ENCODE data around the gene TBC1D8. TPM values are rescaled to one million over a fixed set of nuclear protein-coding genes. Genes with fewer than 3 reads are reported as not detected.

Gene TBC1D8
- total and polyA plus RNA-seq, 2 of the 13 experiments (the other 11 are each of a cell fraction or from before 2014, with no cell fraction given): 45.1 to 95.4 TPM

- TF ChIP-seq ZNF280D (CRISPR knock-in tag; IDR thresholded peaks at IDR 0.05): 0 out of 2 replicates have a peak, but pooled peaks have one; percentile 35
- no peak for TF ChIP-seq MYPOP (CRISPR knock-in tag; IDR thresholded peaks at IDR 0.05)
- no peak for TF ChIP-seq ZSCAN29 (CRISPR knock-in tag; conservative IDR thresholded peaks at IDR 0.05)
- TF ChIP-seq ZNF546 (CRISPR knock-in tag; conservative IDR thresholded peaks at IDR 0.05): no peak
- TF ChIP-seq, protein P1, sequence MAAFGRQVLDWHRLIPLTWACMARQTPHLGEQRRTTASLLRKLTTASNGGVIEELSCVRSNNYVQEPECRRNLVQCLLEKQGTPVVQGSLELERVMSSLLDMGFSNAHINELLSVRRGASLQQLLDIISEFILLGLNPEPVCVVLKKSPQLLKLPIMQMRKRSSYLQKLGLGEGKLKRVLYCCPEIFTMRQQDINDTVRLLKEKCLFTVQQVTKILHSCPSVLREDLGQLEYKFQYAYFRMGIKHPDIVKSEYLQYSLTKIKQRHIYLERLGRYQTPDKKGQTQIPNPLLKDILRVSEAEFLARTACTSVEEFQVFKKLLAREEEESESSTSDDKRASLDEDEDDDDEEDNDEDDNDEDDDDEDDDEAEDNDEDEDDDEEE (CRISPR knock-in tag; IDR thresholded peaks at IDR 0.05): no peak
- no peak for TF ChIP-seq KLF16 (CRISPR knock-in tag; IDR thresholded peaks at IDR 0.05)
- TF ChIP-seq RNF2 (conservative IDR thresholded peaks at IDR 0.05; ENCODE audit: low read depth): no peak
- TF ChIP-seq ZNF280B (CRISPR knock-in tag; IDR thresholded peaks at IDR 0.05; ENCODE audit: borderline replicate concordance): no peak
- TF ChIP-seq, protein P2, sequence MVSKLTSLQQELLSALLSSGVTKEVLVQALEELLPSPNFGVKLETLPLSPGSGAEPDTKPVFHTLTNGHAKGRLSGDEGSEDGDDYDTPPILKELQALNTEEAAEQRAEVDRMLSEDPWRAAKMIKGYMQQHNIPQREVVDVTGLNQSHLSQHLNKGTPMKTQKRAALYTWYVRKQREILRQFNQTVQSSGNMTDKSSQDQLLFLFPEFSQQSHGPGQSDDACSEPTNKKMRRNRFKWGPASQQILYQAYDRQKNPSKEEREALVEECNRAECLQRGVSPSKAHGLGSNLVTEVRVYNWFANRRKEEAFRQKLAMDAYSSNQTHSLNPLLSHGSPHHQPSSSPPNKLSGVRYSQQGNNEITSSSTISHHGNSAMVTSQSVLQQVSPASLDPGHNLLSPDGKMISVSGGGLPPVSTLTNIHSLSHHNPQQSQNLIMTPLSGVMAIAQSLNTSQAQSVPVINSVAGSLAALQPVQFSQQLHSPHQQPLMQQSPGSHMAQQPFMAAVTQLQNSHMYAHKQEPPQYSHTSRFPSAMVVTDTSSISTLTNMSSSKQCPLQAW (CRISPR knock-in tag; IDR thresholded peaks at IDR 0.05): no peak
- no peak for TF ChIP-seq ZNF276 (CRISPR knock-in tag; IDR thresholded peaks at IDR 0.05; ENCODE audit: low read depth)
- TF ChIP-seq, protein P3, sequence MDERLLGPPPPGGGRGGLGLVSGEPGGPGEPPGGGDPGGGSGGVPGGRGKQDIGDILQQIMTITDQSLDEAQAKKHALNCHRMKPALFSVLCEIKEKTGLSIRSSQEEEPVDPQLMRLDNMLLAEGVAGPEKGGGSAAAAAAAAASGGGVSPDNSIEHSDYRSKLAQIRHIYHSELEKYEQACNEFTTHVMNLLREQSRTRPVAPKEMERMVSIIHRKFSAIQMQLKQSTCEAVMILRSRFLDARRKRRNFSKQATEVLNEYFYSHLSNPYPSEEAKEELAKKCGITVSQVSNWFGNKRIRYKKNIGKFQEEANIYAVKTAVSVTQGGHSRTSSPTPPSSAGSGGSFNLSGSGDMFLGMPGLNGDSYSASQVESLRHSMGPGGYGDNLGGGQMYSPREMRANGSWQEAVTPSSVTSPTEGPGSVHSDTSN (CRISPR knock-in tag; IDR thresholded peaks at IDR 0.05): no peak
- TF ChIP-seq NFKBIZ (CRISPR knock-in tag; IDR thresholded peaks at IDR 0.05): no peak
- TF ChIP-seq FOSL1 (CRISPR knock-in tag; IDR thresholded peaks at IDR 0.05; ENCODE audit: borderline replicate concordance): no peak
Measured at GRCh38 chr2:101057051-101057933, 93.9 kb downstream of the TBC1D8 start (continued).

All from HepG2 (cell line).